SW480 (cell line): ENCODE measurements around the gene FCRLB.
A peak's percentile ranks its signal among the peaks of the same experiment; 100 is the strongest.
"Not testable (repeated sequence)": the region's sequence is repeated elsewhere in the genome, so short reads cannot be mapped to it uniquely, and the experiment has no call there.

ENCODE experiments used
- DNase-seq: peaks from one replicate; pipeline ENCODE4 v3.0.0-alpha.2; 2016; ENCODE audit warnings: low spot score

Gene FCRLB

DNA sequence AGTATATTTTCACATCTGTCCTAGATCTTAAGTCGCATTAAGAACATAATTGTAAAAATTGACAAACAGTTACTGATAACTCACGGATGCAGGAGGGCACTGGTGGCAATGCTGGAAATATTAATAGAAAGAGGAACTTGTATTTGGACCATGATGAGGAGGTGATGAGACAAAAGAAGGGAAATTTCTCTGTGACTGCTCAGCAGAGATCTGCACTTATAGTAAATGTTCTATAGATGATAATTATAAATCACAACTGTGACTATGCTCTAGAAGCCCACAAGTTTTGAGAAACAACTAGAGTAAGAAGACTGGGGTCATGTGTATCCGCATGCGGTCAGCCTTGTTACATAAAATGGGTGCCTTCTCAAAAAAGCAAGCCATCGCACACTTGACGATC lies 19.6 kb downstream of the FCRLB start:
- DNase-seq: no peak

DNA sequence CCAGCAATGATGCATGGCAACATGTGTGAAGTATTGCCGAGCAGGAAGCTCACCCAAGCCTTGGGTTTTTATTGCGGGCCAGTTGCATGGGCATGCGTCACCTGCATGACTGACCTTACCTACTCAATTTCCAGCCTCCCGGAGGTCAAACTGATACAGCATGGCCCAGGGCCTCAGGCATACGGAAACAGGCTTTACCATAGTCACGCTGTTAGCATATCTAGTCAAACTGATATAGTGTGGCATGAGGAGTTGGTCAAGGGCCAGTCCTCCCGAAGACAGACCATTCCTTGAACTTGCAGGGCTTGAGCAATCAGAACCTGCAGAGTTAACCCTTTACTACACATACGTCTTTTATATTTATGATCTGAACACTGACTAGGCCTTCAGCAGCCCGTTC lies 21.9 kb downstream of the FCRLB start:
- no peak for DNase-seq

DNA sequence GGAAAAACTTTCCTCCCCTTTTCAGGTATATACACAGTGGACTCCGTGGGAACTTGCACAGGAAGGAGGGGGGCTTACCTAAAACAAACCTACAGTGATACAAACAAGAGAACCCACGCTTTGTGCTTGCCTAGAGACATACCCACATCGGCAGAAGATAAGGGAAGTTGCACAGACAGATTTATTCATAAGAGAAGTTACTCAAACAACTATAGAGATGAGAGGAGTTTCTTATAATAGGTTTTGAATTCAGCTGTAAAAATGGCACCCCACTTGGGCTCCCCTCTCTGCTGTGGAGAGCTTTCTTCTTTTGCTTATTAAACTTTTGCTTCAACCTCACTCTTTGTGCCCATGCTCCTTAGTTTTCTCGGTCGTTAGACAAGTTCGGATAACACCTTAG lies 26.5 kb downstream of the FCRLB start:
- no peak for DNase-seq

DNA sequence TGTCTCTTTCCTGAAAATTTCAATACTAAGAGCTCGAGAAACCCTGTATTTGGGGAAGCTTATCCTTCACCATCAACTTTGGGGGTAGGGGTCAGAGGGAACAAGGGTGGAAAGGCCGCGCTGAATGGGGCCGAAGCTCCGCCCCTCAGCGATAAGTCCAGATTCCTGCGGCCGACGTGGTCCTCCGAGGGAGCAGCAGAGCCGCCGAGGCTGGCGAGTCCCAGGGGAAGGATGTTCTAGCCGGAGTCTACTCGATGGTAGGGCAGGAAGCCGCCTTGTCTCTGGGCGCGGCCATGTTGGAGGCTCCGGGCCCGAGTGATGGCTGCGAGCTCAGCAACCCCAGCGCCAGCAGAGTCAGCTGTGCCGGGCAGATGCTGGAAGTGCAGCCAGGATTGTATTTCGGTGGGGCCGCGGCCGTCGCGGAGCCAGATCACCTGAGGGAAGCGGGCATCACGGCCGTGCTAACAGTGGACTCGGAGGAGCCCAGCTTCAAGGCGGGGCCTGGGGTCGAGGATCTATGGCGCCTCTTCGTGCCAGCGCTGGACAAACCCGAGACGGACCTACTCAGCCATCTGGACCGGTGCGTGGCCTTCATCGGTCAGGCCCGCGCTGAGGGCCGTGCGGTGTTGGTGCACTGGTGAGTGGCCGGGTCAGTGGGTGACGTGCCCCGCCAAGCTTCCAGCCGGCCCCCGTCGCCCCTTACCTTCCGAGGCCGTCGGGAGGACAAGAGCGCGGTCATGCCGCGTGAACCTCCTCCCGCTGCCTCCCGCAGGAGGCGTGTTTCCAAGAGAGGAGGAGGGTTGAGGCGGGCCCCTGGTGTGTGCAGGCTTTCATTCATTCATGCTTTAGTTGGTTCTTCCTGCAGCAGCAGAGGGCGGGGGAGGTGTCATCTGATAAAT lies 28.4 kb downstream of the FCRLB start, which contains the start of gene DUSP12:
TSS of gene DUSP12 (plus strand) at position 278 of the 899 bp plus-strand sequence. CDS start at position 294, 16 bp downstream.
- peak; percentile 96 for DNase-seq

DNA sequence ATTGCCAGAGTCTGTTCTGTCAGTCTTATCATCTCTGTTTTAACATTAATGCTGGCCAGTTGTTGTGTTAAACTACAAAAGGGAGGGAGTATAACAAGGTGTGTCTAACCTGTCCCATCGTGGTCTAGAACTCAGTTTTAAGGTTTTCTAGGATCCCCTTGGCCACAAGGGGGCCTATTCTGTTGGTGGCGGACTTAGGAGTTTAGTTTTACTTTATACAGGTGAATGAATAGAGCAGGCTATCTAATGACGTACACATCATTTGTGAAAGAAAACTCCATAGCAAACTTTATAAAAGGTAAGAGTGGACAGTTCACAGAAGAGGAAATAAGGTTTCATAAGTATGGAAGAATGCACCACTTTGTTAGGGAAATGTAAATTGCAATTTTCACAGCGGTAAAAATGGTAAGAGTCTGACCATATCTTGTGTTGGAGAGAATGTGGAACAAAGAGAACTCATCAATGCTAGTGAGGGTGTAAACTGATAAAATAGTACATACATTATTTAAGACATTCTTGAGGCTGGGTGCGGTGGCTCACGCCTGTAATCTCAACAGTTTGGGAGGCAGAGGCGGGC lies 42.3 kb downstream of the FCRLB start:
- peak; percentile 51 for DNase-seq

DNA sequence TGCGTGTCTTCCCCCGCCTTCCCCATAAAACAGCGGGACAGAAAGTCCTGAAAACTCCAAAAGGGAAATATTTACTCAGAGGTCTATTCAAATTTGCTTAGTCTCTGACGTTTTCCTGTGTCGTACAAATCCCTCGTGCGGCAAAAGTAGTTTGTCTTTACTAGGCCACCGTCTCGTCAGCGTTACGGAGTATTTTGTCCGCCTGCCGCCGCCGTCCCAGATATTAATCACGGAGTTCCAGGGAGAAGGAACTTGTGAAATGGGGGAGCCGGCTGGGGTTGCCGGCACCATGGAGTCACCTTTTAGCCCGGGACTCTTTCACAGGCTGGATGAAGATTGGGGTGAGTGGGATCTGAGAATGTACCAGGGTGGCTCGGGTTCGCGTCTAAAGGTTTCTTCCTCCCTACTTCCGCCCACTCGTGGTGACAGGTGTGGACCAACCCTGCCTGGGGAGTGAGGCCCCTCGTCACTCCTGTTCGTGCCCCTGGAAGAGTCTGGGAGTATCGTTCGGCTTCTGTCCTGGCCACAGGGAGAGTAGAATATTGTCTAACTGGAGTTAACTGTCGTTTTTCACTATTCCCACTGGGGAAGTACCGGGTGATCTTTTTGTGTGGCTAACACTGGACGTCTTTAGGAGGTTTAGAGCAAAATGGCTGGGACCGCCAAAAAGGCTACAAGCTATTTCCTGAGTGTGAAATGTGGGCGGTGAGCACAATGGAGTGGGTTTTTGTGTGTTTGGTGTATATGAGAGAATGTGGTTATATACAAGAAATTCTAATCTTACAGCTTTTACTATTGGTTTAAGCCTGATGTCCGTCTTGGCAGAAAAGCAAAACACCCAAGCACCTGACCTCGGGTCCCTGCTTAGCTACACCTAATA lies 45.0 kb downstream of the FCRLB start, which contains the start of gene ATF6:
TSS of gene ATF6 (plus strand) at position 219 of the 880 bp plus-strand sequence. CDS start at position 260, 41 bp downstream.
- peak; percentile 91 for DNase-seq

DNA sequence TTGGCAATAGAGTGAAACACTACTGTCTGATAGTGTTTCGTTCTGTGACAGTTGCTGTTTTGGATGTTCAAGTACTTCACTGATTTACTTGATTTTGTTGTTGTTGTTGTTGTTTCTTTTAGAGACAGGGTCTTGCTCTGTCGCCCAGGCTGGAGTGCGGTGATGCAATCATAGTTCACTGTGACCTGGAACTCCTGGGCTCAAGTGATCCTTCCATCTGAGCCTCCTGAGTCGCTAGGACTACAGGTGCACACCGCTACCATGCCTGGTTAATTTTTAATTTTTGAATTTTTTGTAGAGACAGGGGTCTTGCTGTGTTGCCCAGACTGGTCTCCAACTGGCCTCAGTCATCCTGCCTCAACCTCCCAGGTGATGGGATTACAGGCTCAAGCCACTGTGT lies 47.1 kb downstream of the FCRLB start:
- DNase-seq: no peak

DNA sequence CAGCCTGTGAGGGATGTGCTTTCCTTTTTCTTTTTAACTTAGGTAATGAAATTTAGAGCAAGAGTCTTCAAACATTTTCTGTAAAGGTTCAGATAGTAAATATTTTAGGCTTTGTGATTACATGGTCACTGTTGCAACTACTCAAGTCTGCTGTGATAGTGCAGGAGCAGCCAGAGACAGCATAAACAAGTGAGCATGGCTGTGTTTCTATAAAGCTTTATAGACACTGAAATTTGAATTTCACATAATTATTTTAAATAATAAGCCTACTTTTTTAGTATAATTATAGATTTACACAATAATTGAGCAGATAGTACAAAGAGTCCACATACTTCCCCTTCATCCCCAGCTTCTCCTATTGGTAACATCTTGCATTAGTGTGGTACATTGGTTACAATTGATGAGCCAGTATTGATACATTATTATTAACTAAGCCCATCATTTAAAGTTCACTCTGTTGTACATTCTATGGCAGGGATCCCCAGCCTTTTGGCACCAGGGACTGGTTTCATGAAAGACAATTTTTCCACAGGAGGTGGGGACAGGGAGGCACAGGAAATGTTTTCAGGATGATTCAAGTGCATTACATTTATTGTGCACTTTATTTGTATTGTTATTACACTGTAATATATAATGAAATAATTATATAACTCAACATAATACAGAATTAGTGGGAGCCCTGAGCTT lies 47.8 kb downstream of the FCRLB start:
- DNase-seq: no peak

DNA sequence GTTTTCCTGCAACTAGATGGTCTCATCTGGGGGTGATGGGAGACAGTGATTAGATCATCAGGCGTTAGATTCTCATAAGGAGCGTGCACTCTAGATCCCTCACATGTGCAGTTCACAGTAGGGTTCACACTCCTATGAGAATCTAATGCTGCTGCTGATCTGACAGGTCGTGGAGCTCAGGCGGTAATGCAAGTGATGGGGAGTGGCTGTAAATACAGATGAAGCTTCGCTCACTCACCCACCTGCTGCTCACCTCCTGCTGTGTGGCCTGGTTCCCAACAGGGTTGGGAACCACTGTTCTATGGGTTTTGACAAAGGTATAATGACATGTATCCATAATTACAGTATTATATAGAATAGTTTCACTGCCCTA lies 48.3 kb downstream of the FCRLB start:
- DNase-seq: not testable (repeated sequence)

DNA sequence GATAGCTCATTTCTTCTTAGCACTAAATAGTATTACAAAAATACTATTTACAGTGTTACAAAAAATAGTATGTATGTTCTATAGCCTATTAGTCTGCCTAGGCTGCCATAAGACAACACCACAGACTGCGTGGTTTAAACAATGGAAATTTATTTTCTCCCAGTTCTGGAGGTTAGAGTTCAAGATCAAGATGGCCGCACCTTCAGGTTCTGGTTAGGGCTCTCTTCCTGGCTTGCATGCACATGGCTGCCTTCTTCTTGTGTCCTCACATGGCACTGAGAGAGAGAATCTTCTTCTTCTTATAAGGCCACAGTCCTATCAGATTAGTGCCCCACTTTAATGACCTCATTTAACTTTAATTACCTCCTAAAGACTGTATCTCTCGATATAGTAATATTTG lies 48.9 kb downstream of the FCRLB start:
- no peak for DNase-seq

DNA sequence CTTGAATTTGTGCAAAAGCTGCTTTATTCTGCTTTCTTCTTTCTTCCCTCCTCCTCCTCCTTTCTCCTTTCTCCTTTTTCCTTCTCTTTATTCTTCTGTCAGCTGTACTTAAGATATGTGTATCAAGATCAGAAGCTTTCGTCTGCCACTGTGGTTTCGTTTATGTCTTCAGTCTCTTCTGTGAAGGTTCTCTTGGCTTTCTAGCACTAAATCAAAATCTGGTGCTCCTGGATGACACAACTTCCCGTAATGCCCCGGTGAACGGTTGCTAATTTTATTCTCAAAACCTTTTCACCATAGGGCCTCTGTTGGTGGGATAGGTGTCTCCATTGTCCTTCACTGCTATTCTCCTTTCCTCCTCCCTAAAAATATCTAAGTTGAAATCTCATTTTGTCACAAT lies 49.8 kb downstream of the FCRLB start:
- no peak for DNase-seq

DNA sequence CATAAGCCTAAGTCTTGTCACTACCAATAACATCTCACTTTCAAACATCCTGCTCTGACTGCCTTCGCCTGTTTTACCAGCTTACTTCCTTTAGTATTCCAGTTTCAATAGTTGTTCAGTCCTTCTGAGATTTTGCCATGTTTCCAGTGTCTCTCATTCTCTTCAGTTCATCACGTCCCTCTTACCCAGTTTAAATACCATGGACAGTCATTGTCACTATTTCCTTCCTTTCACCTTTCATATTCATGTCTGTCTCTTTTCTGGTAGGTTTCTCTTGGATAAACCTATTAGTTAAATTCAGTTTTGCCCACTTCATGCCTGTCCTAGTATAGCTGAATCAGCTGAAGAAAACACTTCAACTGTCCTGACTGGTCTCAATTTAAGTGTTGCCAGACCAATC lies 50.6 kb downstream of the FCRLB start:
- DNase-seq: no peak

DNA sequence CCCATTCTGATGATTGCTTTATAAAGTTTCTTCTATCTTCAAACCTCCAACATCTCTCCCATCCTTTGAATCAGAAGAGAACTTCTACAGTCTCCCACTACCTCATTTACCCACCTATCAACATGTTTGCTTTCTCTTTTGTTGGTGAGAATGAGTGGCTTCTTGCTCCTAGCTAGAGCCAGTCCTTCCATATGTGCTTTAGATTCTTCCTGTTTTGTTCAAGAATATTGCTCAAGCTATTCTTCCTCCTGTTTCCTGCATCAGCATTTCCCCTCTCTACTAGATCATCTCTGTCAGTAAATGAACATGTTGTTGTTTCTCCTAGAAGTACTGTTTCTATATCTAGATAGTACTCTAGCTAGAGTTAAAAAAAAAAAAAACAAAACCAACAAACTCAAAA lies 51.1 kb downstream of the FCRLB start:
- DNase-seq: no peak

DNA sequence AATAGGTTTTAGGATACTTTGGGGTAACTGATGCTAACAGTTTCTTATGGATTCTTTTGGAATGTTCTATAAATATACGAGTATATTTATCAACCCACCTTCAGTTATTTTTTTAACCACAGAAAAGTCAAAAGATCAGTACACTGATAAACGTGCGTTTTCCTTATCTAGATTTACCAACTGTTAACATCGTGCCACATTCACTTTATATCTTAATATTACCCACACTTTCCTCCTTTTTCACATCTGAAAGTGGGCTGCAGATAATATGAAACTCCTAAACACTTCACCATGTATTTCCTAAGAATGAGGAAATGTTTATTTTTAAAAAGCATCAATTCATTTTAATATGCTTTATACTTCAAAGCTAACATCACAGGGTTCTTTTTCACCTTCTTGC lies 52.4 kb downstream of the FCRLB start:
- no peak for DNase-seq

DNA sequence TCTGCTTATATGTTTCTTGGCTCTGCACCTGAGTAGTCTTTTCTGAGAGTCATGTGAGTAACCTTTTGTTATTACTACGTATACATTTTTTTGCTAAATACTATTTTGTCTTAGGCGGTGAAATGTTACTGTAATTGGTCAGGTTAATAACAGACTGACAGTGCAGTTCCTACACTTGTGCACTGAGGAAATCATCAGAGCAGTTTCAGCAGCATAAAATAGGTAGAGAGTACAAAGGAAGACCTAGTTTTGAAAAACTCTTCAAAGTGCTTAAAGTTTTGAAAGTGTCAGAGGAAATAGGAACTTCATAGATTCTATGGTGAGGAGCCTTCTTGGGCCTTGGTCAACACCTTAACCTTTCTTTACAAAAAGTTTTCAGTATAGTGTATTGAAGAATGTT lies 55.9 kb downstream of the FCRLB start:
- DNase-seq: no peak
